IMR-90 (cell line): ENCODE results near the gene SLIT3. TPM values are rescaled to one million over a fixed set of nuclear protein-coding genes. Genes with fewer than 3 reads are reported as not detected.

Experiments used
- ATAC-seq: fragments of 200-7000 bp; cut with Tn5 transposase; 2 replicates; pipeline ENCODE4 v1.9.1; 2020; ENCODE audit warnings: low read depth, mild to moderate bottlenecking, moderate library complexity
- BruUV-seq: library from RNA; stranded (reverse); fragments of 400-500 nt; replicated peaks from 2 replicates; lab custom pipeline; 2021; lab: Mats Ljungman, UMichigan
- CTCF ChIA-PET: fragments of 300-600 bp; formaldehyde crosslinking; extraction: SDS; loops from one replicate; lab custom pipeline; 2021; ENCODE audit warnings: antibody characterized with exemption; lab: Yijun Ruan, JAX
- POLR2A ChIA-PET: fragments of 300-600 bp; sonication (Branson Sonifier 250); formaldehyde crosslinking; loops from one replicate; lab custom pipeline; 2022; ENCODE audit warnings: antibody characterized with exemption; ENCODE audit not compliant: unreplicated experiment; lab: Charles Lee
- DNase-seq: peaks from one replicate; pipeline ENCODE4 v3.0.0; 2013
- H2AFZ ChIP-seq: replicated peaks from 2 replicates; pipeline ENCODE3; 2013; ENCODE audit warnings: low read length, mild to moderate bottlenecking; ENCODE audit not compliant: poor library complexity
- H2AK5ac ChIP-seq: 2 replicates; pipeline ENCODE4 v1.6.1; 2013; ENCODE audit warnings: low read depth, low read length, inconsistent platforms
- H2AK9ac ChIP-seq: replicated peaks from 2 replicates; pipeline ENCODE3; 2013; ENCODE audit warnings: mild to moderate bottlenecking, low read depth, low read length, moderate library complexity; ENCODE audit not compliant: poor library complexity
- H2BK120ac ChIP-seq: 2 replicates; pipeline ENCODE4 v1.6.1; 2013; ENCODE audit warnings: low read depth, low read length, inconsistent platforms
- H2BK15ac ChIP-seq: 3 replicates; pipeline ENCODE4 v1.6.1; 2013; ENCODE audit warnings: low read depth, low read length, inconsistent platforms
- H2BK20ac ChIP-seq: 2 replicates; pipeline ENCODE4 v1.6.1; 2013; ENCODE audit warnings: low read depth, mild to moderate bottlenecking, inconsistent platforms, low read length, moderate library complexity
- H2BK5ac ChIP-seq: 2 replicates; pipeline ENCODE4 v1.6.1; 2013; ENCODE audit warnings: mild to moderate bottlenecking, low read depth, low read length, inconsistent platforms; ENCODE audit not compliant: poor library complexity, severe bottlenecking
- H3K14ac ChIP-seq: replicated peaks from 2 replicates; pipeline ENCODE4 v1.6.1; 2013; ENCODE audit warnings: low read depth, low read length, inconsistent platforms
- H3K18ac ChIP-seq: 2 replicates; pipeline ENCODE4 v1.6.1; 2013; ENCODE audit warnings: low read depth, low read length, control low read depth
- H3K23ac ChIP-seq: 2 replicates; pipeline ENCODE4 v1.6.1; 2013; ENCODE audit warnings: low read depth, low read length, inconsistent platforms
- H3K27ac ChIP-seq: 2 replicates; pipeline ENCODE4 v1.5.1; 2013; ENCODE audit warnings: mild to moderate bottlenecking, control low read depth, low read length; ENCODE audit not compliant: insufficient read depth
- H3K27me3 ChIP-seq: 2 replicates; pipeline ENCODE4 v1.6.1; 2013; ENCODE audit warnings: low read length; ENCODE audit not compliant: control insufficient read depth, insufficient read depth
- H3K36me3 ChIP-seq: 2 replicates; pipeline ENCODE4 v1.6.1; 2013; ENCODE audit warnings: low read length, mixed read lengths; ENCODE audit not compliant: control insufficient read depth, insufficient read depth
- H3K4ac ChIP-seq: 2 replicates; pipeline ENCODE4 v1.6.1; 2013; ENCODE audit warnings: low read depth, low read length, inconsistent platforms
- H3K4me1 ChIP-seq: 2 replicates; pipeline ENCODE4 v1.6.1; 2013; ENCODE audit warnings: low read length, mixed read lengths; ENCODE audit not compliant: control insufficient read depth, insufficient read depth
- H3K4me2 ChIP-seq: 2 replicates; pipeline ENCODE4 v1.6.1; 2013; ENCODE audit warnings: low read depth, mild to moderate bottlenecking, control low read depth, low read length, moderate library complexity
- H3K4me3 ChIP-seq: 2 replicates; pipeline ENCODE4 v1.5.1; 2013; ENCODE audit warnings: low read depth, mild to moderate bottlenecking, control low read depth, low read length, moderate library complexity; ENCODE audit not compliant: insufficient read depth
- H3K56ac ChIP-seq: 2 replicates; pipeline ENCODE4 v1.6.1; 2013; ENCODE audit warnings: low read length, inconsistent platforms; ENCODE audit not compliant: insufficient read depth; ENCODE audit errors: extremely low read depth
- H3K79me1 ChIP-seq, 2 experiments: 2 replicates each; pipeline ENCODE4 v1.6.1; 2013; ENCODE audit warnings: low read length in 2 of 2, inconsistent platforms in 1 of 2, low read depth in 1 of 2
- H3K9ac ChIP-seq: 2 replicates; pipeline ENCODE4 v1.6.1; 2013; ENCODE audit warnings: low read depth, low read length, control low read depth
- H3K9me1 ChIP-seq: 2 replicates; pipeline ENCODE4 v1.6.1; 2013; ENCODE audit warnings: low read length, inconsistent platforms; ENCODE audit not compliant: insufficient read depth
- H3K9me3 ChIP-seq: 2 replicates; pipeline ENCODE4 v1.6.1; 2013; ENCODE audit warnings: low read length; ENCODE audit not compliant: control insufficient read depth, insufficient read depth
- H4K20me1 ChIP-seq: 2 replicates; pipeline ENCODE4 v1.6.1; 2013; ENCODE audit warnings: low read length, inconsistent platforms; ENCODE audit not compliant: insufficient read depth
- H4K5ac ChIP-seq: 2 replicates; pipeline ENCODE4 v1.6.1; 2013; ENCODE audit warnings: mild to moderate bottlenecking, low read depth, low read length, control low read depth
- H4K8ac ChIP-seq, 2 experiments: 2 replicates each; pipeline ENCODE4 v1.6.1; 2013; ENCODE audit warnings: low read depth in 2 of 2, low read length in 2 of 2, control low read depth in 1 of 2, inconsistent platforms in 1 of 2
- H4K91ac ChIP-seq: 2 replicates; pipeline ENCODE4 v1.6.1; 2013; ENCODE audit warnings: low read depth, low read length, inconsistent platforms; ENCODE audit not compliant: insufficient read depth
- BHLHE40 ChIP-seq: fragments of 150-350 bp; IDR thresholded peaks from 2 replicates; pipeline ENCODE4 v1.6.1; 2016; ENCODE audit warnings: mild to moderate bottlenecking, low read depth, low read length
- FOS ChIP-seq: fragments of 150-350 bp; IDR thresholded peaks from 2 replicates; pipeline ENCODE4 v1.6.1; 2016; ENCODE audit warnings: low read depth, low read length
- WGBS, 2 experiments: methylation state at CpG; one replicate each; pipeline versions ENCODE4 v1.1.5 to v1.1.7; 2013; ENCODE audit warnings: missing lambda C conversion rate in 2 of 2; ENCODE audit not compliant: insufficient read length in 1 of 2; ENCODE audit errors: extremely low coverage in 2 of 2; 5-methylcytosine and 5-hydroxymethylcytosine counted together
- dilution Hi-C: fragments of 300-500 bp; cut with HindIII; formaldehyde crosslinking; loops from one replicate; pipeline ENCODE4 v1.14.3; 2018; ENCODE audit warnings: low sequenced_read_pairs; ENCODE audit not compliant: unreplicated experiment
- in situ Hi-C: fragments of 300-500 bp; cut with MboI; formaldehyde crosslinking; loops from 3 replicates; pipeline ENCODE4 v1.14.3; 2019; ENCODE audit warnings: low sequenced_read_pairs, inconsistent platforms, mixed read lengths
- intact Hi-C: fragments of 100-400 bp; cut with micrococcal nuclease; formaldehyde crosslinking; loops from 2 replicates; pipeline ENCODE4 v1.10.0; 2022
- polyA plus RNA-seq, 3 experiments: library from polyadenylated mRNA; depleted of rRNA; stranded (reverse); fragments of >200 nt; gene quantifications; 2 replicates each; pipeline ENCODE4 v1.2.3, GENCODE V29; 2012; ENCODE audit warnings: low replicate concordance in 1 of 3
- total RNA-seq: library from RNA; depleted of rRNA; stranded (reverse); fragments of >200 nt; gene quantifications from 2 replicates; pipeline ENCODE4 v1.2.3, GENCODE V29; 2012
- TF ChIP-seq, protein P1 (sequence below): conservative IDR thresholded peaks from 2 replicates; pipeline ENCODE4 v1.5.1; 2012; ENCODE audit warnings: mild to moderate bottlenecking, low read depth, low read length, improper control_type of control experiment
- TF ChIP-seq, protein P2 (sequence below): fragments of 150-350 bp; IDR thresholded peaks from 2 replicates; pipeline ENCODE4 v1.6.1; 2016; ENCODE audit warnings: low read depth, mild to moderate bottlenecking, low read length, moderate library complexity, borderline replicate concordance

Gene SLIT3
- total and polyA plus RNA-seq, 2 of the 4 experiments (the other 2 are of a cell fraction) = 0.18 to 0.50 TPM

DNA sequence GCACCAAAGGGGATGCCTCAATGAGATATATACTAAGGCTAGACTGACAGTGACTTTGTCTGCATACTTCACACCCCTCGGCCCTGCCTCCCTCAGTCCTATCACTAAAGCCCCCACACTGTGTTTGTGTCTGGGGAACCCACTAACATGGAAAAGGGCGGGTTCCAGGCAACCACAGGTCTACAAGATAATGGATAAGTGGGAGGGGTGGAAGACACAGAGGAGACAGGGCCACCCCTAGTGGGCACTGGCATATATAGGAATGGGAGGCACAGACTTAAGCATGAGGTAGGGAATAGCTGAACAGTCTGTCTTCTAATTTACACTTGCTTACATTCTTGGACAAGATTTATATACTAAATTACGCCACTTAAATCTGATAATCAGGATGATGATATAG, 74.0 kb downstream of the SLIT3 start:
- Histone ChIP-seq H3K18ac (no peak overlapping the region), H3K56ac (no peak overlapping the region), H3K9me3 (peaks cover 1% of the 10 kb centered on the region; the same call in 1 of the 2 replicates), H3K36me3 (no peaks in the 10 kb centered on the region), H2AK5ac (no peak overlapping the region), H2BK5ac (no peak overlapping the region), H3K4ac (no peak overlapping the region), H3K27ac (no peak overlapping the region), H3K4me1 (no peaks in the 10 kb centered on the region), H4K5ac (no peak overlapping the region), H3K23ac (no peak overlapping the region), H3K14ac (no peak overlapping the region), H3K27me3 (no peaks in the 10 kb centered on the region), H3K79me1 (no peaks in the 10 kb centered on the region), H2AFZ (no peak overlapping the region), H4K91ac (no peak overlapping the region), H3K4me2 (no peak overlapping the region), H2AK9ac (no peak overlapping the region), H3K9ac (no peak overlapping the region), H3K9me1 (no peaks in the 10 kb centered on the region), H2BK120ac (no peak overlapping the region), H4K20me1 (no peaks in the 10 kb centered on the region), H3K4me3 (no peak overlapping the region), H2BK20ac (no peak overlapping the region), H2BK15ac (no peak overlapping the region), H4K8ac (no peak overlapping the region)
- dilution Hi-C loops (no loop called here), in situ Hi-C loops (no loop called here), intact Hi-C loops (no loop called here)
- POLR2A ChIA-PET = no interaction called here
- WGBS, 2 experiments = no CpG with 5 or more reads among the region's 3 CpGs
- ATAC-seq (no peak), DNase-seq (no peak)
- BruUV-seq = no TSS peak
- CTCF ChIA-PET = no interaction called here
- TF ChIP-seq, protein P1, sequence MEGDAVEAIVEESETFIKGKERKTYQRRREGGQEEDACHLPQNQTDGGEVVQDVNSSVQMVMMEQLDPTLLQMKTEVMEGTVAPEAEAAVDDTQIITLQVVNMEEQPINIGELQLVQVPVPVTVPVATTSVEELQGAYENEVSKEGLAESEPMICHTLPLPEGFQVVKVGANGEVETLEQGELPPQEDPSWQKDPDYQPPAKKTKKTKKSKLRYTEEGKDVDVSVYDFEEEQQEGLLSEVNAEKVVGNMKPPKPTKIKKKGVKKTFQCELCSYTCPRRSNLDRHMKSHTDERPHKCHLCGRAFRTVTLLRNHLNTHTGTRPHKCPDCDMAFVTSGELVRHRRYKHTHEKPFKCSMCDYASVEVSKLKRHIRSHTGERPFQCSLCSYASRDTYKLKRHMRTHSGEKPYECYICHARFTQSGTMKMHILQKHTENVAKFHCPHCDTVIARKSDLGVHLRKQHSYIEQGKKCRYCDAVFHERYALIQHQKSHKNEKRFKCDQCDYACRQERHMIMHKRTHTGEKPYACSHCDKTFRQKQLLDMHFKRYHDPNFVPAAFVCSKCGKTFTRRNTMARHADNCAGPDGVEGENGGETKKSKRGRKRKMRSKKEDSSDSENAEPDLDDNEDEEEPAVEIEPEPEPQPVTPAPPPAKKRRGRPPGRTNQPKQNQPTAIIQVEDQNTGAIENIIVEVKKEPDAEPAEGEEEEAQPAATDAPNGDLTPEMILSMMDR = no peak
- TF ChIP-seq BHLHE40 = no peak
- no peak for TF ChIP-seq FOS
- TF ChIP-seq, protein P2, sequence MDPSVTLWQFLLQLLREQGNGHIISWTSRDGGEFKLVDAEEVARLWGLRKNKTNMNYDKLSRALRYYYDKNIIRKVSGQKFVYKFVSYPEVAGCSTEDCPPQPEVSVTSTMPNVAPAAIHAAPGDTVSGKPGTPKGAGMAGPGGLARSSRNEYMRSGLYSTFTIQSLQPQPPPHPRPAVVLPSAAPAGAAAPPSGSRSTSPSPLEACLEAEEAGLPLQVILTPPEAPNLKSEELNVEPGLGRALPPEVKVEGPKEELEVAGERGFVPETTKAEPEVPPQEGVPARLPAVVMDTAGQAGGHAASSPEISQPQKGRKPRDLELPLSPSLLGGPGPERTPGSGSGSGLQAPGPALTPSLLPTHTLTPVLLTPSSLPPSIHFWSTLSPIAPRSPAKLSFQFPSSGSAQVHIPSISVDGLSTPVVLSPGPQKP = no peak
